NCI-H2227 treated with DMSO at 0.1 percent for 48 hours (cell line): ENCODE data around the gene CEMIP.

ENCODE experiments used
- DNase-seq: peaks from one replicate; lab custom pipeline; 2025; lab: John Stamatoyannopoulos, UW

Gene CEMIP

GRCh38 chr15:80893777-80894176 lies 114.6 kb downstream of the CEMIP start:
- no peak for DNase-seq

DNA sequence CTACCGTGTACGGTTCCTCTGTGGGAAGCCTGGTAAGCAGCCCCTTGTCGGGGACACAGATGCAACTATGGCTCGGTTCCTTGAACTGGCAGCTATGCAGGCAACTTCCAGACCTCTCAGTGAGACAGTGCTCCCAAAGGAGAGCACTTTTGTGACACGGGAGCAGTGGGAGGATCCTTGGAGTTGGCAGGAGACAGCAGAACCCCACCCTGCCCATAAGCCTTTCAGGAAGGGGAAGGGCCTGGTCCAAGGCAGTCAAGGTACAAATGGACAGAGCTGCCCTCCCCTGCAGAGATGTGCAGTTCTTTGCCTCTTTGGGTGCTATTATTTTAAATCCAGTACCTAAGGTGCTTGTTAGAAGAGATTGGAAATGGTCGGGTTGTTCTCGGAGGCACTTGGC lies 115.9 kb downstream of the CEMIP start:
- DNase-seq = no peak

DNA sequence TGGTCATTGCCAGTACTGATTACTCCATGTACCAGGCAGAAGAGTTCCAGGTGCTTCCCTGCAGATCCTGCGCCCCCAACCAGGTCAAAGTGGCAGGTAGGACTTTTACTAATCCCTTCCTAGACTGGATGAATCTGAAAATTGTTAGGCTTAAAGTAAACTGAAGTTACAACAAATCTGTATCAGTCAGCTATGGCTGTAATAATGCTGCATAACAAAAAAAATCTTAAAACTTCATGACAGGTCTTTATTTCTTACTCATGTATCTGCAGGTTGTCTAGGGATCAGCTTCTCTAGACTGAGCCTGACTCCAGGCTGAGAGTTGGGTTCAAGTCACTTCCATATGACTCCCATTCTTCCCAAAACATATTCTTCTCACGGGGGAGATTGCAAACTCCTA lies 116.8 kb downstream of the CEMIP start:
- DNase-seq = no peak

DNA sequence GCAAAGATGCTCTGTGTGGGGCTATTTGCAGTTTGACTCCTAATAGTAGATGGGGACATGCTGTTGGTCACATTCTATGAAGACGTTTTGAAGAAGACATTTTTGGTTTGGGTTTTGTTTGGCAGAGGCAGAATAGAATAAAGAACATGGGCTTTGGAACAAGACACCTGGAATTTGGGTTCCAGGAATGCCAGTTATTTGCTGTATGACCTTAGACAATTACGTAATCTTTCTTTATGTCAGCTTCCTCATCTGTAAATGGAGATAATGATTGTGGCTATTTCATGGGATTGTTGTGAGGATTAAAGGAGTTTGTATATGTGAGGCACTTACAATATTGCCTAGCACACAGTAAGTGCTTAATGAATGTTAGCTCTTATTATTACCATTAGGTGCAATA lies 118.9 kb downstream of the CEMIP start:
- no peak for DNase-seq

- DNase-seq = no peak
These were observed 123.2 kb downstream of the CEMIP start for GRCh38 chr15:80902298-80902801.

- no peak for DNase-seq
These were observed 125.8 kb downstream of the CEMIP start for GRCh38 chr15:80904998-80905397.

DNA sequence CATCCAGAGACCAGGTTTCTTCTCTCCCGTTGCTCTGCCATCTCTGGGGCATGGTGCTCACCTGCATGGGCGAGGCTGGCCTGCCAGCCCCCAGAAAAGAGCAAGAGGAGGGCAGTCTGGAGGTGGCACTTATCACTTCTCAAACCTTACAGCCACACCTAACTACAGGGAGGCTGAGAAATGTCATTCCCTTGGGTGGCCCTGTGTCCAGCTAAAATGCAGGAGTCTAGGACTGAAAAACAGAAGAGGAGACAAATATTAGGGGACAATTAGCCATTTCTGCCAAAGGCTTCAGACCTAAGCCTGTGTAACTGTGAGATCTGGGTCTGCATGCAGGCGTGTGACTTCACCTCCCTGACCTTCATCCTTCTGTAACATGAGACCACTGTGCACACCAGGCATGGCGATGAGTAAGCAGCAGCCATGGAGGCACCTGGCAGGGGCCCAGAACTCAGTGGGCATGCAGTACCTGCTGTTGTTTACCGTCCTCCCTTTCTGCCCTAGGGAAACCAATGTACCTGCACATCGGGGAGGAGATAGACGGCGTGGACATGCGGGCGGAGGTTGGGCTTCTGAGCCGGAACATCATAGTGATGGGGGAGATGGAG lies 127.1 kb downstream of the CEMIP start:
- no peak for DNase-seq

- DNase-seq = no peak
These were observed 132.7 kb downstream of the CEMIP start for GRCh38 chr15:80911821-80912220.

DNA sequence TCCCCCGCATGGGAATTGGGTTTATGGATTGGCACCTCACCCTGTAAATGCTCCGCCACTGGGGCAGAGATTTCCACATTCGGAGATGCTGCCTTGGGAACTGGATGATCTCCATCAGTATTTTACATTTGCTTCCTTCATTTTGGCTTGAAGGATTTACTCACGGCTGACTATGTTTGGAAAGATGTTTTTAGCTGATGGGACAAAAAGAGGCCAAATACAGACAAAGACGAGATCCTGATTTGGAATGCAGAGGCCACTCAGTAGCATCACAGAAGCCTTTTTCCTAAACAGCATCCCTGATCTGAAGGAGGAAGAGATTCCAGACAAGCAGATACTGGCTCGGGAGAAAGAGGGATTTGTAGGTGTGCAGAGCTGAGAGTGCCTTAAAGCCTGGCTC lies 133.5 kb downstream of the CEMIP start:
- no peak for DNase-seq

DNA sequence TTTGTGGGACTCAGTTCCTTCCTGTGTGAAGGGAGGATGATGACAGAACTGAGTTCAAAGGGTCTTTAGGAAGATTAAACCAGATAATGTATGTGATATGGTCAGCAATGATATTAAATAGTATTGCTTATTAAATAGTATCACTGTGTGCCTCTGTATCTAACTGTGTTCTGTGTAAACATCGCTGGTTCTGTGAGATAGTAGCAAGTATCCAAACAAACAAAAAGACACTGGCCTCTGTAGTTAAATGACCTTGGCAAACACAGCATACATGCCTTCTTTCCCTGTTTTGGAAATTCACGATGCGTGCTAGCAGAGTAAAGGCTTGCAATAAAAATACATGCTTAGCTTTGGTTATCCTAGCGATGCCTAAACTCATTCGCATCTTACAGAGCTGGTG lies 134.4 kb downstream of the CEMIP start:
- DNase-seq = no peak

DNA sequence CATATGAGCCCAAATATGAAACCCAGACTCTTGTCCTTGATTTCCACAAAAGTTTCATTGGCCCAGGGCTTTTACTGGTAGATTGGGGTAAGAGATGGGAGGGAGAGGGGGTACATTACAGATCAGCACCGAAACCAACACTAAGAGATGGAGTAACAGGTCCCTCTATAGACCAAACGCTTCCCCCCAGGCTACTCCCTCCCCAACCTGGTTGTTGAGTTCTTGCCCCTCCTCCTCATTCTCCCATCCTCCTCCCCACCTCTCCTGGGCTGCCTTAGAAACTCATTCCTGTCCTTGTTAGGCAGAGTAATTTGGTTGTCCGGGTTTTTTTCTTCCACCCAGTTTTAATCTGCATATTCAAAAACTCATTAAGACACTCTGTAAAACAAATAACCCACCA lies 136.3 kb downstream of the CEMIP start:
- no peak for DNase-seq

DNA sequence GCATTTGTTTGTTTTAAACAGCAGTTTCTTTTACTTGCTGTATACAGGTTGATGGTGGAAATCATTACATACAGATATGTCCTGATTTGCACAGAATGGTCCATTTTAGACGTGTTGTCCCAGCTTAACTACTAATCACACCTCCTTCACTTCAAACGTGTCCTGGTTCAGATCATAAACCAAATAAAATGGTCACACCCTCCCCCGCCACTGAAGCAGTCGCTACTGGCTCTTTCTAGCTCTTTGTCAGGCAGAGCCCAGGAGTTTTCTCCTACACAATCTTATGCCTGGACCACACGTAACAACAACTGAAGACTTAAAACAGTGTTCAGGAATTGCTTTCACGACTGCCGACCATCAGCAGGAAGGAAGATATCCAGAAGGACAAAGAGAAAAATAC lies 136.9 kb downstream of the CEMIP start:
- no peak for DNase-seq

GRCh38 chr15:80918196-80918783 lies 139.1 kb downstream of the CEMIP start:
- DNase-seq = no peak

DNA sequence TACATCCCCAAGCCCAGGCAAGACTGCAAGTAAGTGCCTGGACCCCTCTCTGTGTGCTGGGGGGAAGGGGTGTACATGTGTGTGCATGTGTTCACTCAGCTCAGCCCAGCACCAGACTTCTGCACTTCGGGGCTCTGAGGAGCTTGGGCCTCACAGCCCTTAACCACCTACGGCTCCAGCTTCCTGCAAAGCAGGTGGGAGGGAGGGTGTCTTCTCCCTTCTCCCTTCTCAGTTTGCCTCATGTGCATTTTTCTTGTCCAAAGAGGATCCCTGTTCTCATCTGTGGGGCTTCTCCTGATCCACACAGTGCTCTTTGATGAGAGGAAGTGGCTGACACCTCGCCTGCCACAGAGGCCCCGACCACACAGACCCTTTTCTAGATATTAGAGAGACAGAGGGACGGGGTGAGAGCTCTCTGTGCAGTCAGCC lies 141.1 kb downstream of the CEMIP start:
- no peak for DNase-seq

DNA sequence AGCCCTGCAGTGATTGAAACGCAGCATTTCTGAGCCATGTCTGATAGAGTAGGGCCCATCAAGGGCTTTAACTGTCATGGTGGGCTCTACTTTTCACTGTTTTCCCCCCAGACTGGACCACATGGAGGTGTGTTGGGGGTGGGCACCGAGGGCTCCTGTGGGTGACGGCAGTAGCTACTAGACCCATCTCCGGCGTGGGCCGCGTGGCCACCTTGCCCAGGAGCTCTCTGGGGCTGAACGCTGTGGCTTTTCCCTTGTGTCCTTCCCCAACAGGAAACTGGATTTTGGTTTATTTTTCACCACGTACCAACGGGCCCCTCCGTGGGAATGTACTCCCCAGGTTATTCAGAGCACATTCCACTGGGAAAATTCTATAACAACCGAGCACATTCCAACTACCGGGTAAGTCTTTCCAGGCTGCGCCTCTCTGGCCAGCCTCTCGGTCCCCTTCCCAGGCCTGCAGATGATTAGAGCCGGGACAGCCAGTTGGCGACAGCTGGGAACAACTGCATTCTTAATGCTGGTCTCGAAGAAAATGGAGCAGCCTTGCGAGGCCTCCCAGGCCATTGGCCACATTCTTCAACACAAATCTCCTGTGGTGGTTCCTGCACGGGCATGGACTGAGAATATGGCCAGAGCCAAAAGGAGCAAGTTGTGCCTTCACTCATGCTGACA lies 142.7 kb downstream of the CEMIP start:
- DNase-seq = no peak

- no peak for DNase-seq
These were observed 144.5 kb downstream of the CEMIP start for GRCh38 chr15:80923668-80924067.

- no peak for DNase-seq
These were observed 145.1 kb downstream of the CEMIP start for GRCh38 chr15:80924278-80924677.

- no peak for DNase-seq
These were observed 146.5 kb downstream of the CEMIP start for GRCh38 chr15:80925597-80926059.

- DNase-seq = no peak
These were observed 147.0 kb downstream of the CEMIP start for GRCh38 chr15:80926126-80926525.

GRCh38 chr15:80929225-80929624 lies 150.1 kb downstream of the CEMIP start:
- no peak for DNase-seq

DNA sequence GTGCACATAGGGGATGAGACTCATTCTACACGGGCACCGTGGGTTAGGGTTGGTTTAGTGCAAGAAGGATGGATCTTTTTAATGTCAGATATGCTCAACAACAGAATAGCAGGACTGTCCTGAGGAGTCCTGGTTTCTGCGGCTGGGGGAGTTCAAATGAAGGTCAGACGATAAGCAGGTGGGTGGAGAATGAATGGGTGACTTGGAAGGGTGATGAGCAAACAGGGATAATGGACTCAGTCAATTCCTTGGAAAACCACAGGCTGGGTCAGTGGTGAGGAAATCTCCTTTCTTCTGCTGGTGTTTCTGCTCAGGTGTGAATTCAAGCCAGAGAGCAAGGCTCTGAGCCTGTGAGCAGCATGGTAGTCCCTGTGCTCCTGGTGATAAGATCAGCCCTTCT lies 150.5 kb downstream of the CEMIP start:
- no peak for DNase-seq

GRCh38 chr15:80931191-80931590 lies 152.0 kb downstream of the CEMIP start:
- DNase-seq = no peak

- no peak for DNase-seq
These were observed 152.7 kb downstream of the CEMIP start for GRCh38 chr15:80931721-80932512.
